Kidney epithelial cell (primary cell): ENCODE measurements around the gene NEUROG2. TPM values are rescaled to one million over a fixed set of nuclear protein-coding genes. Genes with fewer than 3 reads are reported as not detected.
A peak's percentile ranks its signal among the peaks of the same experiment; 100 is the strongest.

ENCODE experiments used
- DNase-seq: peaks from one replicate; pipeline ENCODE4 v3.0.0-alpha.2; 2010; ENCODE audit warnings: low read depth
- H3K27me3 ChIP-seq: 2 replicates; pipeline ENCODE4 v1.6.0; 2011; ENCODE audit warnings: low read length; ENCODE audit not compliant: control insufficient read depth, insufficient read depth
- H3K36me3 ChIP-seq: 2 replicates; pipeline ENCODE4 v1.5.1; 2011; ENCODE audit warnings: low read length; ENCODE audit not compliant: control insufficient read depth, insufficient read depth
- H3K4me3 ChIP-seq: 2 replicates; pipeline ENCODE4 v1.5.1; 2011; ENCODE audit warnings: low read depth, mild to moderate bottlenecking, control low read depth, low read length
- CTCF ChIP-seq: IDR thresholded peaks from 2 replicates; pipeline ENCODE4 v1.5.1; 2011; ENCODE audit warnings: mild to moderate bottlenecking, moderate library complexity, low read length, control low read depth, inconsistent platforms; ENCODE audit not compliant: insufficient read depth, poor library complexity, severe bottlenecking
- total RNA-seq: library from RNA; depleted of rRNA; stranded (reverse); fragments of >200 nt; gene quantifications from 2 replicates; pipeline ENCODE4 v1.2.3, GENCODE V29; 2015

The NEUROG2 gene
- total RNA-seq, result not detected in 2 replicates

- H3K27me3 ChIP-seq, result peaks cover 78% of the 10 kb centered on the region
- peak within 1 kb of the TSS; percentile 30 for H3K4me3 ChIP-seq
- no peak for DNase-seq
- TF ChIP-seq CTCF, result no peak
- no peaks in the 10 kb centered on the region for H3K36me3 ChIP-seq
These were observed at the start of gene NEUROG2 for GRCh38 chr4:112516066-112516470. Gene NEUROG2, minus strand, starts transcription at chr4:112516180. Its CDS starts 705 bp downstream, at chr4:112515475.

- DNase-seq, result no peak
- Histone ChIP-seq H3K27me3 (no peaks in the 10 kb centered on the region), H3K36me3 (no peaks in the 10 kb centered on the region), H3K4me3 (no peak overlapping the region)
- no peak for TF ChIP-seq CTCF
These were observed 48.8 kb upstream of the NEUROG2 start for GRCh38 chr4:112564706-112565270.

GRCh38 chr4:112563431-112564200 lies 47.6 kb upstream of the NEUROG2 start:
- no peak for TF ChIP-seq CTCF
- Histone ChIP-seq H3K36me3 (no peaks in the 10 kb centered on the region), H3K4me3 (no peak overlapping the region), H3K27me3 (no peaks in the 10 kb centered on the region)
- DNase-seq, result no peak

GRCh38 chr4:112562254-112562879 lies 46.4 kb upstream of the NEUROG2 start:
- DNase-seq, result no peak
- no peak for TF ChIP-seq CTCF
- no peak overlapping the region for H3K4me3 ChIP-seq
- no peaks in the 10 kb centered on the region for H3K36me3 ChIP-seq
- no peaks in the 10 kb centered on the region for H3K27me3 ChIP-seq

- DNase-seq, result no peak
- Histone ChIP-seq H3K4me3 (no peak overlapping the region), H3K27me3 (no peaks in the 10 kb centered on the region), H3K36me3 (no peaks in the 10 kb centered on the region)
- no peak for TF ChIP-seq CTCF
These were observed 44.1 kb upstream of the NEUROG2 start for GRCh38 chr4:112560084-112560483.
